NCI-H2171 (cell line): ENCODE data around the gene FURIN.
A peak's percentile ranks its signal among the peaks of the same experiment; 100 is the strongest.
"Not testable (repeated sequence)": the region's sequence is repeated elsewhere in the genome, so short reads cannot be mapped to it uniquely, and the experiment has no call there.

Source experiments
- DNase-seq: peaks from one replicate; lab custom pipeline; 2025; lab: John Stamatoyannopoulos, UW

The FURIN gene

DNA sequence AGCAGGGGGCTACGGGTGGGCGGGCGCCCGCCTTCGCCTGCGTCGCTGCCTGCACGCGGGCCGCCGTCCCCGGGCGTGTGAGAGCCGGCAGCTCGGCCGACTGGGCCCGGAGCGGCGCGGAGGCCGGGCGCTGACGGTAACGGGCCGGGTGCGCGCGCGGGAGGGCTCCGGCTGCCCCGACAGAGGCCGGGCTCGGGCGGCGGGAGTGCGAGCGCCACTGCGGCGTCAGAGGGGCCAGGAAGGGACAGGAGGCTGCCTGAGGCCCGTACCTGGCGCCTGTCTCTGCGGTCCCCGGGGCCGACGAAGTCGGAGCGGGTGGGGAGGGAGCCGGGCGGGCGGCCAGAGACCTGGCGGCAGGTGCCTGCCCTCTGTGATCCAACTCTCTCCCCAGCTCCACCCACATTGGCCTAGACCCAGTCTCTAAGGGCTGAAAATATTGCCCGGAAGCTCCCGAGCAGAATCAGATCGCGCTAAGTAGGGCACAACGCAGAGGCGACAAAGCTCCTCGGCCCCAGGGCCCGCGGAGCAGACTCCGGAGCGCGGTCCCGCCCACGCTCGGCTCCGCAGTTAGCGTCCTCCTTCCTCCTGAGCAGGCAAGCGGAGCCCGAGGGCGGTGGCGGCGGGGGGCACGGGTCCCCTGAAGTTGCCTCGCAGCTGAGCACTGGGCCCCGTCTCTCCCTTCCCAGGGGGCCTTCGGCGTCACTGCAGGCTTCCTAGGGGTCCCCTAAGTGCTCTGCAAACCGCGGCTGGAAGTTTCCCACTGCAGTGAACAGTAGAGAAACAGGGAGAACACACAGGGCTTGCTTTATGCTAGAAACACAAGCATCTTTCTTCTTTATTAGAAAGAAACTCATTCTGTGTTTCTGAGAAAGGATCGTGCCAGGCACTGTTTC is 34.7 kb downstream of the FURIN start, which contains the start of gene MAN2A2:
TSS of gene MAN2A2 (plus strand) at position 463 of the 893 bp plus-strand sequence. CDS start 906 bp downstream, outside the sequence.
- DNase-seq: peak; percentile 50

- no peak for DNase-seq
These were observed 35.5 kb downstream of the FURIN start for GRCh38 chr15:90903733-90904536.

- no peak for DNase-seq
These were observed 36.4 kb downstream of the FURIN start for GRCh38 chr15:90904746-90905145.

DNA sequence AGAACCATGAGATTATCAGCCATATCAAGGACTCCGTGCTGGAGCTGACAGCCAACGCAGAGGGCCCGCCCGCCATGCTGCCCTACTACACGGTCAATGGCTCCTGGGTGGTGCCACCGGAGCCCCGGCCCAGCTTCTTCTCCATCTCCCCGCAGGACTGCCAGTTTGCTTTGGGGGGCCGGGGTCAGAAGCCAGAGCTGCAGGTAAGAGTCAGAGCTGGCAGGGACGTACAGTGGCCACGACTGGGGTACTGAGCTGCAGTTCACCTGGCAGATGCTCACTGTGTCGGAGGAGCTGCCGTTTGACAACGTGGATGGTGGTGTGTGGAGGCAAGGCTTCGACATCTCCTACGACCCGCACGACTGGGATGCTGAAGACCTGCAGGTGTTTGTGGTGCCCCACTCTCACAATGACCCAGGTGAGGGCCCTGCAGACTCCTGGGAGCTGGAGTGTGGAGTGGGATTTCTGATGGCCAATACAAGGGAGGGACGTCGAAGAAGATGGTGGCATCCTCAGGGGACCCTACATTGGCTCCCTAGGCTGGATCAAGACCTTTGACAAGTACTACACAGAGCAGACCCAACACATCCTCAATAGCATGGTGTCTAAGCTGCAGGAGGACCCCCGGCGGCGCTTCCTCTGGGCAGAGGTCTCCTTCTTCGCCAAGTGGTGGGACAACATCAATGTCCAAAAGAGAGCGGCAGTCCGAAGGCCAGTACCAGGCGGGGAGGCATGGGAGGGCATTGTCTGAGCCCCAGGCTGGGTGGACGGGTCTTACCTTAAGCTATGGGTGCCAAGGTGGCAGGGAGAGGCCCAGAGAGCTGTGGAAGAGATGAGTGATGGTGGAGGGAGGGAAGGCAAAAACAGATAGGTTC is 37.2 kb downstream of the FURIN start:
- DNase-seq: no peak

DNA sequence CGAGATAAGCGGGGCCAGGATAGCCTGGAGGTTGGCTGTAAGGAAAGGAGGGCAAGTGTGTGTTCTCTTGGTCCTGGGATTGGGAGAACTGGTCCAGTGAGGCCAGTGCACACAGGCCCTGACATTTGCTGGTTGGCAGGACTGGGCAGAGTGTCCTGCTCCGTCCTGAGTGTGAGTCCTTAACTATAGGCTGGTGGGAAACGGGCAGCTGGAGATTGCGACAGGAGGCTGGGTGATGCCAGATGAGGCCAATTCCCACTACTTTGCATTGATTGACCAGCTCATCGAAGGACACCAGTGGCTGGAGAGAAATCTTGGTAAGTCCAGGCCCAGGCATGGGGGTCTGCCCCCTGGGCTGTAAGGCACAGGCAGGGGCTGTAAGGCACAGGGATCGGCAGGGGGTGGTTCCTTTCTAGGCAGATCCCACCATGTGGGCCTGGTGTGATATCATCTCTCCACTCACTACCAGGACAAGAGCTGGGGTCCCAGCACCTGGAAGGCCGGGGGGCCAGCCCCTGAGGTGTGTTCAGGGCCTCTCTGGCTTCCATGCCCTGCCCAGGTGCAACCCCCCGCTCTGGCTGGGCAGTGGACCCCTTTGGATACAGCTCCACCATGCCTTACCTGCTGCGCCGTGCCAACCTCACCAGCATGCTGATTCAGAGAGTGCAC is 37.9 kb downstream of the FURIN start:
- no peak for DNase-seq

DNA sequence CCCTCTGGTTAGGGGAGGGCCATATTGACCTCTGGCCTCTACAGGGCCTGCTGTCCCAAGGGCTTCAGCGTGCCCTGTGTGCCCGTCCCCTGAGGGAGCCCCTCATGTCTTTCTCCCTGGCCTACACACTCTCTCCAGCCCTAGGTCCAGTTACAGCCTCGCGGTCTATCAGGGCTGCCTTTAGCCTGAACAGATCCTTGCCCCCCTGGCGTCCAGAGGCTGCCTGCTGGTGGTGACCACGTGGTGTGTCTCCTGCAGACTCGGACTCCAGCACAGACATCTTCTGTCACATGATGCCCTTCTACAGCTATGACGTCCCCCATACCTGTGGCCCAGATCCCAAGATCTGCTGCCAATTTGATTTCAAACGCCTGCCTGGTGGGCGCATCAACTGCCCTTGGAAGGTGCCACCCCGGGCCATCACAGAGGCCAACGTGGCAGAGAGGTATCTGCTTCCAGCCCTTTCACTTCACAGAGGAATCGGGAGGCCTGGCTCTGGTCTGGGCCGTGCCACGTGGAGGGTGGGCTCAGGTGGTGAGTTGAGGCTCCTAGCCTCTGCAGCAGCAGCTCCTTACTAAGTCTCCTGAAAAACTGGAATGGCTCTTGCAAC is 38.8 kb downstream of the FURIN start:
- no peak for DNase-seq

DNA sequence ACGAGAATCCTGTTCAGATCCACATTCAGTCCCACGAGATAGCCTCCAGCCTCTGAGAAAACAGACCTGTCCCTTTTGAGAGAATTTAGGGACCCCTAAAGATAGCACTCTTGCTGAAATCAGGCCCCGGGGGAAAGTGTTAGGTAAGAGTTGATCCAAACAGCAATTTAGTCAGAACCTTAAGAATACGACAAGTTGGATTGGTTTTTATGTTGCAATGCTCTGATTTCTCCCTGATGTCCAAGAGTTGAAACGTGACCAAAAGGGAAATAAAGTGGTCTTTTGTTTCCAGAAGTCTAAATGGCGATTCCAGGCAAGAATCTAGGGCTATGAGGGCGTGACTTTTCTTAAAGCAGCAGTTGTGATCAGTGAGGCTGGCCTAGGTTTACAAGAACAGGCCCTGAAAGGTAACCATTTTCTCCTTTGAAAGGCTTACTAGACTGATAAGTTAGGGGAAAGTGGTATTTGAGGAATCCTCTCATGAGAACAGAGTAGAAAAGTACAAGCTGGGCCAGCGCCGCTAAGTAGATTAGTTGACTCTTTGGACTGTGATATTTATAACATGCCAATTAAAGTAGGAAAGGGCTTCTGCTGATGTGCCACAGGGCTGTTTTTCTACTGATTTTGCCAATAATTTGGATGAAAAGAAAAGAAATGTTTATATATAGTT is 39.6 kb downstream of the FURIN start:
- no peak for DNase-seq

DNA sequence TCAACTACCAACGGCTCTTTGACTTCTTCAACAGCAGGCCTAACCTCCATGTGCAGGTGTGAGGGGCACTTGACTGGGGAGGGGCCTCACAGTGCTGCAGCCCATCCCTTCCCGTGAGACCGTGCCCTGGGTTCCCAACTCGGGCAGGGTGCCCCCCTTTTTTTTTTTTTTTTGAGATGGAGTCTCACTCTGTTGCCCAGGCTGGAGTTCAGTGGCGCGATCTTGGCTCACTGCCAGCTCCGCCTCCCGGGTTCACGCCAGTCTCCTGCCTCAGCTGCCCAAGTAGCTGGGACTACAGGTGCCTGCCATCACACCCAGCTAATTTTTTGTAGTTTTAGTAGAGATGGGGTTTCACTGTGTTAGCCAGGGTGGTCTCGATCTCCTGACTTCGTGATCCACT is 41.1 kb downstream of the FURIN start:
- DNase-seq: not testable (repeated sequence)

DNA sequence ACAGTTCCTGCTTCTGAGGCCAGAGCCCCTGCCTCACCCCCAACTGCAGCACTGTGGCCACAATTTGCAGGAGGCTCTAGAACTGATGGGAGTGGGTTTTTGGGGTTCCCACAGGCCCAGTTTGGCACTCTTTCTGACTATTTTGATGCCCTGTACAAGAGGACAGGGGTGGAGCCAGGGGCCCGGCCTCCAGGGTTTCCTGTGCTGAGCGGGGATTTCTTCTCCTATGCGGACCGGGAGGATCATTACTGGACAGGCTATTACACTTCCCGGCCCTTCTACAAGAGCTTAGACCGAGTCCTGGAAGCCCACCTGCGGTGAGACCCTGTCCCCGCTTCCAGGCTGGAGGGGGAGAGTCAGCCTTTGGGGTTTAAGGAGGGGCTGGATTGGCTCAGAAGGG is 41.6 kb downstream of the FURIN start:
- no peak for DNase-seq

GRCh38 chr15:90910441-90911301 is 42.3 kb downstream of the FURIN start:
- DNase-seq: no peak

GRCh38 chr15:90911302-90911623 is 42.9 kb downstream of the FURIN start:
- no peak for DNase-seq

GRCh38 chr15:90911906-90912769 is 43.8 kb downstream of the FURIN start:
- DNase-seq: no peak

DNA sequence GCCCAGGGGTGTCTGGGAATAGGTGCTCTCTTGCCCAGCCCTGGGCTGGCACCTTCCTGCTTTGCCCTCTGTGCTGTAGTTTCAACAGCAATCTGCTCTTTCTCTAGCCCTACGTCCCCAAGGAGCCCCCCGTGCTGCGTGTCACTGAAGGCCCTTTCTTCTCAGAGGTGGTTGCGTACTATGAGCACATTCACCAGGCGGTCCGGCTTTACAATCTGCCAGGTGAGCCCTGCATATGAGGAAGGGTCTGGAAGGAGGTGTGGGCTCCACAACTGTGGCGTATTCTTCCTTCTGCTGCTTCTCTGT is 44.3 kb downstream of the FURIN start:
- no peak for DNase-seq

DNA sequence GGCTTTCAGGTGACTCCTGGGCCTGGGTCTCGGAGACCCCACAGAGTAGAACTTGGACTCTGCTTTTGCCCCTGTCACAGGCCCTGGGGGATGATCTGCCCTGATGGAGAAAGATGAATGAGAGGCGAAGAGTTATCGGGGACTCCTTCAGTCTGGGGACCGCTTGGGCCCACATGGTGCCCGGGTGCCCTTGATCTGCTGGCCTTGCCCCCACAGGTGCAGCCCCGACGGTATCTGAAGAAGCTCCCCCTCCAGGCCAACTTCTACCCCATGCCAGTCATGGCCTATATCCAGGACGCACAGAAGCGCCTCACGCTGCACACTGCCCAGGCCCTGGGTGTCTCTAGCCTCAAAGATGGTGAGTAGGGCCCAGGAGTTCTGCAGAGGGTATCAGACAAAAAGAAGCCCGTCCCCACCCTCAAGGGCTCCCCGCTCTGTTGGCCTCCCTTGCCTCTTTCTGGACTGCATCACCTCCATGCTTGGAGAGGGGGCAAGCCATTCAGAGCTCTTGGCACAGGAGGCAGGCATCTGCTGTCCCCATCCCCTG is 45.1 kb downstream of the FURIN start:
- no peak for DNase-seq

DNA sequence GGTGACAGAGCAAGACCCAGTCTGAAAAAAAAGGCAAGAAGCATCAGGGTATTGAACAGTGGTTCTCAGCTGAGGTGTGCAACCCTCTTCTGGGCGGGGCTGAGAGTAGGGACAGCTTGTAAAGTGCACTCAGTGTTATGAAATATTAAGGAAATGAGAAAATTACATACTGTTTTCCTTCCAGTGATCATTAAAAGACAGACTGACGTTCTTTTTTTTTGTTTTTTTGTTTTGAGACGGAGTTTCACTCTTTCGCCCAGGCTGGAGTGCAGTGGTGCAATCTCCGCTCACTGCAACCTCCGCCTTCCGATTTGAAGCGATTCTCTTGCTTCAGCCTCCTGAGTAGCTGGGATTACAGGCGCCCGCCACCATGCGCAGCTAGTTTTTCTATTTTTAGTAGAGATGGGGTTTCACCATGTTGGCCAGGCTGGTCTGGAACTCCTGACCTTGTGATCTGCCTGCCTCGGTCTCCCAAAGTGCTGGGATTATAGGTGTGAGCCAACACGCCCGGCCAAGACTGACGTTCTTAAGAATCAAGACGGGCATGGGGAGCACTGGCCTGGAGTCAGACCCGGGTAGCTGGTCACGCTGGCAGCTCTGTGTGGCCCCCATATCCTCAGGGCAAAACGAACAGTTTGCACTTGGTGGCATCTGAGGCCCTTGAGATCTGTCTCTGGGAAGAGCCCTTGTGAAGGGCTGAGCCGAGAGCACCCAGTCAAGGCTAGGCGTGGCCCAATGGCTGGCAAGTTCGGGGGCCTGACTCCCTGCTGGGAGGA is 46.1 kb downstream of the FURIN start:
- no peak for DNase-seq

DNA sequence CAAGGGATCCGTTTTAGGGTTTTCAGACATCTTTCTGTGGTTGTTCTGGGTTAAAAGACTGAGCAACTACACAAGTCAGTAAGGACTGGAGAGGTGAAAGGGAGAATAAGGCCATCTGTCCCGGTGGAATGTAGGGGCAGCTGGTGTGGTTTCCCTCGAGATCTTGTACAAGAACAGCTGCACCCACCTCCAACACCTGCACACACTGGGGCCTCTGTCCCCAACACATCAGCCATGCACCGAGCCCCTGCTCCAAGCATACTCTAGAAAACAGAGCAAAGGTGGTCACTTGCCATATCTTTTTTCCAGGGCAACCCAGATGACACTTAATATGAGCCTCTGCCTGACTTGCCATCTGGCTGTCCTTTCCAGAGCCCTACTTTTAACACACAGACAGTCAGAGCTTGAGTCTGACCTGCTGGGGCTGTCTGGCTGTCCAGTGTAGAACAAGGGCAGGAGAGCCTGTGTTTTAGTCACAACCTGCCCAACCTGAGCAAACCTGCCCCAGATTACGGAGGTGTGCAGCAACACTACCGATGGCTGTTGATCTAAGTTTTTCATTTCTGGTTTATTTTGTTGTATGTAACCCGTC is 46.9 kb downstream of the FURIN start:
- DNase-seq: peak; percentile 15

- DNase-seq: no peak
These were observed 47.5 kb downstream of the FURIN start for GRCh38 chr15:90915808-90916440.
